NCI-H1694 (cell line): ENCODE measurements around the gene CD79B.
"Not testable (repeated sequence)": the region's sequence is repeated elsewhere in the genome, so short reads cannot be mapped to it uniquely, and the experiment has no call there.

Experiments
- DNase-seq: peaks from one replicate; lab custom pipeline; 2025; lab: John Stamatoyannopoulos, UW

Gene CD79B

DNA sequence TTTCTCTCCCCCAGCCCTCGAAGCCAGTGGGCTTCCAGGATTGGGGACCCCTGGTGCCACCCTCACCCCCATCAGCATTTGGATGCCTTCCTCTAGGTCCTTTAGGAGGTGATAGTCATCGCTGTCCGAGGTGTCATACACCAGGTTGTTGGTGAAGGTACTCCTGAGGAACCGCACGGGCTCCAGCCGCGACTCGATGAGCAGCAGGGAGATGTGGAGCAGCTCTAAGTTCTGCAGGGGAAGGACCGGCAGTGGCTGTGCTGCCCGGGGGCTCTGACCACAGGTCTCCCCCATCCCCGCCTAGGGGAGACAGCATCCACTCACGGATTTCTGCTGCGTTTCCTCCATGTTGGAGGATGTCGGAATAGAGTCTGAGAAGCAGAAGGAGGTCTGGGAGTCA is 22.0 kb downstream of the CD79B start:
- DNase-seq, result no peak

DNA sequence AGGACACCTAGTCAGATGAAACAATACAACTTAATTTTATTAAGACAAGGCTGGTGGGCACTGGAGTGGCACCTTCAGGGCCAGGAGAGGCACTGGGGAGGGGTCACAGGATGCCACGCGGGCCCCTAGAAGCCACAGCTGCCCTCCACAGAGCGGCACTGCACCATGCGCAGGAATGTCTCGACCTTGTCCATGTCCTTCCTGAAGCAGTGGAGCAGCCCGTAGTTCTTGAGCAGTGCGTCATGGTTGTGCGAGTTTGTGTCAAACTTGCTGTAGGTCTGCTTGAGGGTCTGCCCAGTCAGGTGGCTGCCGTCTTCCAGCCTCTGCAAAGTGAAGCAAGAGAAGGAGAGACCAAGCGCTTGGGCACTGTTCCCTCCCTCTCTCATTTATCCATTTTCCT is 22.5 kb downstream of the CD79B start:
- not testable (repeated sequence) for DNase-seq

DNA sequence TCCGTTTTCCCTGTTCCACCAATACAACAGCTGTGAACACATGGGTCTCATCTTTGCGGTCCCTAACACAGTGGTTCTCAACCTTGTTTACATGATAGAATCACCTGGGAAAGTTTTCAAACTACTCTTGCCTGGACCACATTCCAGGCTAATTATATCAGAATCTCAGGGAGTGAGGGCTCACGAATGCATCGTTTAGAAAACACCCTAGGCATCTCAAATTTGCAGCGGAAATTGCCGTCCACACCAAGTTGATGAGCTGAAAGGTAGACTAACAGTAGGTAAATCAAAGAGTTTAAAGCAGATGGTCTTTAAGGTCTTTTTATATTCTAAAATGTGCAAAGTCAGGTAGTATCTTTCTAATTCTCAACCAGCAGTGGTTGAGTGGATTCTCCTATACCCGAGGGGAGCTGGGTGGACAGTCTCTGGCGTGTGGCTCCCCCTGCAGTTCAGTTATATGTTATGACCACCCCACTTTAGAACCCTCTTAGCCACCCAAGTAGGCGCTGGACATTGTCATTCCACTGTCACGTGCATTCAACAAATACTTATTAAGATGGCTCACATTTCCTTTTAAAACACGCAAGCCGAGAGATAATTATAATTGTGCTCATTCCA is 24.9 kb downstream of the CD79B start:
- not testable (repeated sequence) for DNase-seq

DNA sequence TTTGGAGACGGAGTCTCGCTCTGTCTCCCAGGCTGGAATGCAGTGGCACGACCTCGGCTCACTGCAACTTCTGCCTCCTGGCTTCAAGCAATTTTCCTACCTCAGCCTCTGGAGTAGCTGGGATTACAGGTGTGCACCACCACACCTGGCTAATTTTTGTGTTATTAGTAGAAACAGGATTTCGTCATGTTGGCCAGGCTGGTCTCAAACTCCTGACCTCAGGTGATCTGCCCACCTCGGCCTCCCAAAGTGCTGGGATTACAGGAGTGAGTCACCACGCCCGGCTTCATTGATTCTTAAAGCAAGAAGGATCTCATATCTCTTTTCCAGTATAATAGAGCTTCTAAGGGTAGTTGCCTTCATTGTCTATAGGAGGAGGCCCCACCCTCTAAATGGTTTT is 27.3 kb downstream of the CD79B start:
- DNase-seq, result not testable (repeated sequence)

DNA sequence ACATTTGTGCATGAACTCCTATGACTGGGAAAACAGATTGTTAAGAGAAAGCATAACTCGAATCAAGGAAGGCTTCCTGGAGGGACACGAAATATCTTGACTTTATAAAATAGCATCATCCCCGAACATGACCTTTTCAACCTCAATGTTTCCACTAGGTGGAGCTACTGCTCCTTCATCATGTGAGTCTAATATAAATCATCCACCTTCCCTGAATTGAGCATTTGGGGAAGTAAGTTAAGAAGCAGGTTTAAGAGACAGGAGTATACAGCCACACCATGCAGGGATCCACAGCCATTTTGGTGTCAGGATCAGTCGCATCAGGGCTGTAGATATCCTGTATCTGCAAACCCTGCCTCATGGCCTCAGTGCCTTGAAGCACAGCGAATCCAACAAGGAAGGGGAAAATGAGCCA is 28.3 kb downstream of the CD79B start:
- DNase-seq, result not testable (repeated sequence)

DNA sequence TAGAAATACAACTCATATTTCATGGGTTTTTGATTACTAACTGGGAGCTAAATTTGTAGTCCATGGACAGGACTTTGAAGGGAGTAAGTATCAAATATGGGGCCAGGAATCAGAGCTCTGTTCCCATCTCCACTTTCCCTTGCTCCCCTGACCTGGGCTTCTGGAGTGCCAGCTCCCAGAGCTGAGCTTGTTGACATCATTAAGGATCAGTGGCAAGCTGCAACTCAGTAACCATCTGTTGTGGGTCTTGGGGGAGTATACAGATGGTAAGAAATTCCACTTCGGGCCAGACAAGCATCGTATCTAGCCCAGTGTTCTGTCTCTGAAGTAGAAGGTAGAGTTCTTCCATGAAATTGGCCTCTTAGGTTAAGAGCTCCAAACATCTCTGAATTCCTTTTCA is 30.2 kb downstream of the CD79B start:
- DNase-seq, result peak; percentile 21

DNA sequence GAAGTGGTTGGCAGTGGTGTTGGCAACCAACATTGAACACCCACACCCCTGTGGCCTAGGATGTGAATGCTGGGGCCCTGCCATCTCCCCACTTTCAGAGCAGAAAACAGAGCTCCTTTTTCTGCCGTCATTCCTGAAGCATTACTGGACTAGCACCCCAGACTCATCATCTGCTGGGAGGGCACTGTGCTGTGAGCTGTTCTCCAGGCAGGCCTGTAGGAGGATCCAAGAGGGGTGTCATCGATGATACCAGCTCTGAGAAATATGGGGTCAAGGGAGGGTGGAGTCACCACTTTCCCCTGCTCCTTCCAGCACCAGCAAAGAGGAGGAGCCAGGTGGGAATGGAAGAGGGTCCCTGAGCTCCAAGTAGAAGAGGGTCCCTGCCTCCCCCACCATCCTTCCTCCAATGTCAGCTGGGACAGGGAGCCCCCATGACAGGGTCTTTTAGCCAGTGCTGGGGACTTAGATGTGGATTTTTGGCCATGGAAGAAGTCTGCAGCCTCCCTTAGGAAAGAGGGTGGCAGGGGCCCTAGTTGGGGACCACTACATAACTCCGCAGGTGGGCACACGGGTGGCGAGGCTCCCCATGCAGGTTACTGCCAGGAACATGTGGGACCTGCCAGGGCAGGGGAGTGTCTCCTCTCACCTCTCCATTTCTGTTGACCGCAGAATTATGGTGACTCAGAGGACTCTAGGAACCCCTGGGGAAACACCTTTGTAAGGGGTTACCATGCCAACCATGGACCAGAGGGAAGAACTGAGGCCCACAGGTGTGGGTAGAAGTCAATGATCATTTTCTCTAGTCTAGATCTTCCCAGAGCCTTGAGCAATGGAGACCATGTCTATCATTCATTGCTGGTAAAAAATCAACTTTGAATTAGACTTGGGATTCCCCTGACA is 33.0 kb downstream of the CD79B start:
- not testable (repeated sequence) for DNase-seq

DNA sequence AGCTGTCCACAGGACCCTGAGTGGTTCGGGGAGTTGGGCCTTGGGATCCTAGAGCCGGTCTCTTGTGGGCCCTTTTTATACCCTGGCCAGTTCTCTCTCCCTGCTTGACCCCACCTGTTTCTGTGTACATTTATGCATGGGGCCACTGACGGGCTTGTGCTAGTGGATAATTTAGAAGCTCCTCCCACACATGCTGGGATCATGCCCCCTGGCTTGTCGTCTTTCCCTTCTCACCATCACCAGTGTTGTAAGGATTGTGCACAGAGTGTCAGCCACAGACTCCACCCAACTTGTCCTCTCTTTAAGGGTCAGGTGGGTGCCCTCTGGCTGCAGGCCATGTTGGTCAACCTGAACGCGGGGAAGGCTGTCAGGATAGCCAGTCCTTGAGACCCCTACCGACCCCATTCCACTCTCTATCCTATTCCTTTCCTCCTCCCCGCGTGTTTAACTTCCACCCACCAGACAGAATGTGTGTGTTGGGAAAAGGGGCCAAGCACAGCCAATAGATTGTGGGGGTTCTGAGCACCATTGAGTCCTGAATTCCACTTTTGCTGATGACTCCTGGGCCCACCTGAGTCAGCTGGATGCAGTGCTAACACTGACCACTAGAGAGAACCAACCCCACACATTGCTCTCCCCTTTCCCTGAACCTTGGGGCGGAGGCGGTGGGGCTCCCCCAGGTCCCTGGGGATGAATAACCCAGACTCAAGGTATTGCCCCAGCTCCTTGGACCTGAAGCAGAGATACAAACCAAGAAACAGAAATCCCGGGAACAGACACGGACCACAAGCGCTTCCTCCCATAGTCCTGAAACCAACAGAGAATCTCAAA is 35.4 kb downstream of the CD79B start, which contains the start of gene CSH1:
TSS of gene CSH1 (minus strand) at position 51 of the 831 bp plus-strand sequence. CDS start 63 bp downstream, outside the sequence.
- not testable (repeated sequence) for DNase-seq

DNA sequence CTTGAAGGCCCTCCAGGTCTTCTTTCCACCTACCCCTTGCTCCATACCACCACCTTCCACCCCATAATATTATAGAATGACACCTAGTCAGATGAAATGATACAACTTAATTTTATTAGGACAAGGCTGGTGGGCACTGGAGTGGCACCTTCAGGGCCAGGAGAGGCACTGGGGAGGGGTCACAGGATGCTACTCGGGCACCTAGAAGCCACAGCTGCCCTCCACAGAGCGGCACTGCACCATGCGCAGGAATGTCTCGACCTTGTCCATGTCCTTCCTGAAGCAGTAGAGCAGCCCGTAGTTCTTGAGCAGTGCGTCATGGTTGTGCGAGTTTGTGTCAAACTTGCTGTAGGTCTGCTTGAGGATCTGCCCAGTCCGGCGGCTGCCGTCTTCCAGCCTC is 37.3 kb downstream of the CD79B start:
- not testable (repeated sequence) for DNase-seq

DNA sequence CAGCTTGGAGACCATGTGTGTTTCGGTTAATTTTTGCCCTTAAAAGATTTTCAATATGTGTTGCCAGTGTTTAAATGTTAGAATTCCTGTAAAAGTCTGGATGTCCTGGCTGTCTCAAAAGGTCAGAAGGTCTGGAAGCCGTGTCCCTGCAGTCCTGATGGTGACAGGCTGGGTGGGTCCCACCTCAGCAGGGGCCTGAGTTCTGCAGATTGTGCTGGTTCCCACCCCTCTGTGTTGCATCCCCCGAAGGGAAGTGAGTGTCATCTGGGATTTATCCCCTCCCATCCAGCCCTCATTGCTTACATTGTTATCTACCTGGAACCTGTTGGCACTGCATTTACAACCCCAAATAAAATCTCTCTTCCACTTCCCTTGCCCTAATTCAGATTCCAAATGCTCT is 38.1 kb downstream of the CD79B start:
- DNase-seq, result not testable (repeated sequence)

DNA sequence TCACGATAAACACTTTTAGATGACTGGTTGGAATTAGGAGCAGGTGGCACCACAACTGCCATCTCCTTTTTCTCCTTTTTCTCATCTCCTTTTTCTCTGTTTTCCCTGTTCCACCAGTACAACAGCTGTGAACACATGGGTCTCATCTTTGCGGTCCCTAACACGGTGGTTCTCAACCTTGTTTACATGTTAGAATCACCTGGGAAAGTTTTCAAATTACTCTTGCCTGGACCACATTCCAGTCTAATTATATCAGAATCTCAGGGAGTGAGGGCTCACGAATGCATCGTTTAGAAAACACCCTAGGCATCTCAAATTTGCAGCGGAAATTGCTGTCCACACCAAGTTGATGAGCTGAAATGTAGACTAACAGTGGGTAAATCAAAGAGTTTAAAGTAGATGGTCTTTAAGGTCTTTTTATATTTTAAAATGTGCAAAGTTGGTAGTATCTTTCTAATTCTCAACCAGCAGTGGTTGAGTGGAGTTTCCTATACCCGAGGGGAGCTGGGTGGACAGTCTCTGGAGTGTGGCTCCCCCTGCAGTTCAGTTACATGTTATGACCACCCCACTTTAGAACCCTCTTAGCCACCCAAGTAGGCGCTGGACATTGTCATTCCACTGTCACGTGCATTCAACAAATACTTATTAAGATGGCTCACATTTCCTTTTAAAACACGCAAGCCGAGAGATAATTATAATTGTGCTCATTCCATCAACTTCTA is 39.7 kb downstream of the CD79B start:
- DNase-seq, result not testable (repeated sequence)

DNA sequence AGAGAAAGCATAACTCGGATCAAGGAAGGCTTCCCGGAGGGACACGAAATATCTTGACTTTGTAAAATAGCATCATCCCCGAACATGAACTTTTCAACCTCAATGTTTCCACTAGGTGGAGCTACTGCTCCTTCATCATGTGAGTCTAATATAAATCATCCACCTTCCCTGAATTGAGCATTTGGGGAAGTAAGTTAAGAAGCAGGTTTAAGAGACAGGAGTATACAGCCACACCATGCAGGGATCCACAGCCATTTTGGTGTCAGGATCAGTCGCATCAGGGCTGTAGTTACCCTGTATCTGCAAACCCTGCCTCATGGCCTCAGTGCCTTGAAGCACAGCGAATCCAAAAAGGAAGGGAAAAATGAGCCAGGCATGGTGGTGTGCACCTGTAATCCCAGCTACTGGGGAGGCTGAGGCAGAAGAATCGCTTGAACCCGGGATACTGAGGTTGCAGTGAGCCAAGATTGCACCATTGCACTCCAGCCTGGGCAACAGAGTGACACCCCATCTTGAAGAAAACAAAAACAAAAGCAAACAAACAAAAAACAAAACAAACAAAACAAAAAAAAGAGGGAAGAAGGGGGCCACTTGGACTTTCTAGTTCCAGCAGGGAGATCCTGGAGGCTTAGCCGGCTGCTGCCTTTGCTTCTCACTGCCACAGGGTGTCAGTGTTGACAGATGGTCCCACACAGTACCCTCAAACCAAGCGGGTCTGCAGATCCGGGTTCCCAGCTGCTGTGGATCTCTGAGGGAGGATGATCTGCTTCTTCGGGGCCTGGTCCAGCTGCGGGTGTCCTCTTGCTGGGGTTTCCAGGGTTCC is 42.9 kb downstream of the CD79B start:
- DNase-seq, result peak; percentile 64

DNA sequence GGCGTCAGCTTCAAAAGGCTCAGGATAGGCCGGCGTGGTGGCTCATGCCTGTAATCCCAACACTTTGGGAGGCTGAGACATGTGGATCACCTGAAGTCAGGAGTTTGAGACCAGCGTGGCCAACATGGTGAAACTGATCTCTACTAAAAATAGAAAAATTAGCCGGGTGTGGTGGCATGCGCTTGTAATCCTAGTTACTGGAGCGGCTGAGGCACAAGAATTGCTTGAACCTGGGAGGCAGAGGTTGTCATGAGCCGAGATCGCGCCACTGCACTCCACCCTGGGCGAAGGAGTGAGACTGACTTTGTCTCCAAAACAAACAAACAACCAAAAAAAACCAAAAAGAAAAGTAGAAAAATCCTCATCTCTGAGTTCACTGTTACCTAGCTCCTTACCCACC is 47.0 kb downstream of the CD79B start:
- not testable (repeated sequence) for DNase-seq

DNA sequence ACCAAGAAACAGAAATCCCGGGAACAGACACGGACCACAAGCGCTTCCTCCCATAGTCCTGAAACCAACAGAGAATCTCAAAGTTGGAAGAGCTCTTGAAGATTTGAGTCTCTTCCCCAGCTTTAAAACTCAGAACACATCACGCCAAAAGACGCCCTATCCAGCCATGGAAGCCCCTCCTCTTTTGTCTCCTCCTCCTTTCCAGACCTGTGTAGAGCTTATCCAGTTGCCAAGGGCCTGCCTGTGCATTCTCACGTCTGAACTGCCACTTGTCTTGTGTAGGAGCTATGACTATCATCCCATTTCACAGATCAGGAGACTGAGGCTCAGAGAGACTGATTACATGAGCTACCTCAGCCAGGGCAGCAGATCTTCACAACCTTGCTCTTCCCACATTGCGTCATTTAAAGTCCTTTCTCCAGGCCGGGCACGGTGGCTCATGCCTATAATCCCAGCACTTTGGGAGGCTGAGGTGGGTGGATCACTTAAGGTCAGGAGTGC is 49.5 kb downstream of the CD79B start:
- DNase-seq, result not testable (repeated sequence)

DNA sequence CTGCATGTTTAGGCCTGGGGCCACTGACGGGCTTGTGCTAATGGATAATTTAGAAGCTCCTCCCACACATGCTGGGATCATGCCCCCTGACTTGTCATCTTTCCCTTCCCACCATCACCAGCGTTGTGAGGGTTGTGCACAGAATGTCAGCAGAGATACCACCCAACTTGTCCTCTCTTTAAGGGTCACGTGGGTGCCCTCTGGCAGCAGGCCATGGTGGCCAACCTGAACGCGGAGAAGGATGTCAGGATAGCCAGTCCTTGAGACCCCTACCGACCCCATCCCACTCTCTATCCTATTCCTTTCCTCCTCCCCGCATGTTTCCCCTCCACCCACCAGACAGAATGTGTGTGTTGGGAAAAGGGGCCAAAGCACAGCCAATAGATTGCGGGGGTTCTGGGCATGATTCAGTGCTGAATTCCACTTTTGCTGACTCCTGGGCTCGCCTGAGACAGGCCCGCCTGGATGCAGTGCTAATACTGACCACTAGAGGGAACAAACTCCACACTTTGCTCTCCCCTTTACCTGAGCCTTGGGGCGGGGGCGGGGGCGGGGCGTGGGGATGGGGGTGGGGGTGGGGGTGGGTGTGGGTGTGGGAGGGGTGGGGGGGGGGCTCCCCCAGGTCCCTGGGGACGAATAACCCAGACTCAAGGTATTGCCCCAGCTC is 50.1 kb downstream of the CD79B start, which contains the start of gene GH2:
TSS of gene GH2 (minus strand) at position 10 of the 667 bp plus-strand sequence. CDS start 143 bp downstream, outside the sequence.
- DNase-seq, result peak; percentile 14

DNA sequence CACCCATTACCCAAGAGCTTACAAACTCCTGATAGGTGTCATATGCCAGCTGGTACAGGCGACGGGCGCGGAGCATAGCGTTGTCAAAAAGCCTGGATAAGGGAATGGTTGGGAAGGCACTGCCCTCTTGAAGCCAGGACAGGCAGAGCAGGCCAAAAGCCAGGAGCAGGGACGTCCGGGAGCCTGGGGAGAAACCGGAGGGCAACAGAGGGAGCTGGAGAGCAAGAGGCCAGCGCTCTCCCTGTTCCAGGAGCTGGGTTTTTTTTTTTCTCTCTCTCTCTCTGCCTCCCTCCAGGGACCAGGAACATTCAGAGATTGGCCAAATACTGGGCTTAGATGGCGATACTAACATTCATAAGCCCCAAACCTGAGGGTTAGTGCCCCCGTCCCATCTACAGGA is 50.8 kb downstream of the CD79B start:
- not testable (repeated sequence) for DNase-seq

DNA sequence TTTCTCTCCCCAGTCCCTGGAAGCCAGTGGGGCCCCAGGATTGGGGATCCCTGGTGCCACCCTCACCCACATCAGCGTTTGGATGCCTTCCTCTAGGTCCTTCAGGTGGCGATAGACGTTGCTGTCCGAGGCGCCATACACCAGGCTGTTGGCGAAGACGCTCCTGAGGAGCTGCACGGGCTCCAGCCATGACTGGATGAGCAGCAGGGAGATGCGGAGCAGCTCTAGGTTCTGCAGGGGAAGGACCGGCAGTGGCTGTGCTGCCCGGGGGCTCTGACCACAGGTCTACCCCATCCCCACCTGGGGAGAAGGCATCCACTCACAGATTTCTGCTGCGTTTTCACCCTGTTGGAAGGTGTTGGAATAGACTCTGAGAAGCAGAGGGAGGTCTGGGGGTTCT is 51.4 kb downstream of the CD79B start:
- no peak for DNase-seq
